AG09309 (cell line): Measurements from ENCODE around the gene COL18A1.

Source experiments
- DNase-seq: peaks from one replicate; pipeline ENCODE4 v3.0.0-alpha.2; 2010; ENCODE audit warnings: low read depth
- H3K4me3 ChIP-seq: 2 replicates; pipeline ENCODE4 v1.5.1; 2011; ENCODE audit warnings: mild to moderate bottlenecking, low read depth, low read length, moderate library complexity; ENCODE audit not compliant: control insufficient read depth
- TF ChIP-seq, protein P1 (sequence below): IDR thresholded peaks from 2 replicates; pipeline ENCODE4 v1.5.1; 2011; ENCODE audit warnings: mild to moderate bottlenecking, low read depth, low read length, inconsistent platforms; ENCODE audit not compliant: insufficient read depth, control insufficient read depth; ENCODE audit errors: missing control alignments

COL18A1 gene

DNA sequence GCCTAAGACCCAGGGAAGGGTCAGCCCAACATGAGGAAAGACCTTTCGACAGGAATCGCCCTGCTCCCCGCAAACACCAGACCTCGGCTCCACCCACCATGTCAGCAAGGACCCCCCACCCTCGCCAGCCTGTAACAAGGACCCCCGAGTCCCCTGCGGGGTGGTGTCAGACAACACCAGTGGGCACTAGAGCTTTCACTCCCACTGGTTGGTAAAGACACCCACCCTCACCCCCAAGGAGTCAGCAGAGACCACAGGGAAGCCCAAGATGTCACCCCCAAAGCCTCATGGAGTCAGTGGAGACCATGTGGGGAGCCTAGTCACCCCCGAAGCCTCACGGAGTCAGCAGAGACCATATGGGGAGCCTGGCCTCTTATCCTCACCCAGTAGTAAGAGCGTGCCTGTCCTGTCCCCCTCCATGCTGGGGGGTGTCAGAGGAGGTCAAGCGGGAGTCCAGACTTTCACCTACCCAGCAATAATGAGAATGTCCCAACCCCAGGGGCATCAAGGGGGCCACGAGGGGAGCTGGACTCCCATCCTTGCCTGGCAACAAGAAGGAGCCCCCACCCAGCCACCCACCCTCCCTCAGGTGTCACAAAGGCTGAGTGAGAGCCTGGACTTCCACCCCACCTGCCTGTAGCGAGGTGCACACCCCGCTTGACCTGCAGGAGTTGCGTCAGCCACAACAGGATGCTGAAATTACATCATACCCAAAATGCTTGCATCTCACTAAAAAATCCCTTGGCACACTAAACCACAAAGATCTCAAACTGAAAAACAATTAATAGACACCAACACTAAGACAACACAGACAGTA is 112.5 kb downstream of the COL18A1 start:
- TF ChIP-seq, protein P1, sequence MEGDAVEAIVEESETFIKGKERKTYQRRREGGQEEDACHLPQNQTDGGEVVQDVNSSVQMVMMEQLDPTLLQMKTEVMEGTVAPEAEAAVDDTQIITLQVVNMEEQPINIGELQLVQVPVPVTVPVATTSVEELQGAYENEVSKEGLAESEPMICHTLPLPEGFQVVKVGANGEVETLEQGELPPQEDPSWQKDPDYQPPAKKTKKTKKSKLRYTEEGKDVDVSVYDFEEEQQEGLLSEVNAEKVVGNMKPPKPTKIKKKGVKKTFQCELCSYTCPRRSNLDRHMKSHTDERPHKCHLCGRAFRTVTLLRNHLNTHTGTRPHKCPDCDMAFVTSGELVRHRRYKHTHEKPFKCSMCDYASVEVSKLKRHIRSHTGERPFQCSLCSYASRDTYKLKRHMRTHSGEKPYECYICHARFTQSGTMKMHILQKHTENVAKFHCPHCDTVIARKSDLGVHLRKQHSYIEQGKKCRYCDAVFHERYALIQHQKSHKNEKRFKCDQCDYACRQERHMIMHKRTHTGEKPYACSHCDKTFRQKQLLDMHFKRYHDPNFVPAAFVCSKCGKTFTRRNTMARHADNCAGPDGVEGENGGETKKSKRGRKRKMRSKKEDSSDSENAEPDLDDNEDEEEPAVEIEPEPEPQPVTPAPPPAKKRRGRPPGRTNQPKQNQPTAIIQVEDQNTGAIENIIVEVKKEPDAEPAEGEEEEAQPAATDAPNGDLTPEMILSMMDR: no peak
- no peak for DNase-seq
- no peak overlapping the region for H3K4me3 ChIP-seq

DNA sequence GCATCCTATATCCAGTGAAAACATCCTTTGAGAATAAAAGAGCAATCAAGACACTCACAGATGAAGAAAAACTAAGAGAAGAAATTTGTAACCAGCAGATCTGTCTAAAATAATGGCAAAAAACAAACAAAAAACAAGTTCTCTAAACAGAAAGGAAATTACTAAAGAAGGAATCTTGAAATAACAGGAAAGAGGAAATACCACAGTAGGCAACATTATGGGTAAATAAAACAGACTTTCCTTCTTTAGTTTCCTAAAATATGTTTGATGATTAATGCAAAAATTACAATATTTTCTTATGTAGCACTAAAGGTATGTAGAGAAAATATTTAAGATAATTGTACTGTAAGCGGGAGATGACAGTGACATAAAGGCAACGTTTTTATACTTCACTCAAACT is 113.8 kb downstream of the COL18A1 start:
- TF ChIP-seq, protein P1: no peak
- no peak overlapping the region for H3K4me3 ChIP-seq
- no peak for DNase-seq

DNA sequence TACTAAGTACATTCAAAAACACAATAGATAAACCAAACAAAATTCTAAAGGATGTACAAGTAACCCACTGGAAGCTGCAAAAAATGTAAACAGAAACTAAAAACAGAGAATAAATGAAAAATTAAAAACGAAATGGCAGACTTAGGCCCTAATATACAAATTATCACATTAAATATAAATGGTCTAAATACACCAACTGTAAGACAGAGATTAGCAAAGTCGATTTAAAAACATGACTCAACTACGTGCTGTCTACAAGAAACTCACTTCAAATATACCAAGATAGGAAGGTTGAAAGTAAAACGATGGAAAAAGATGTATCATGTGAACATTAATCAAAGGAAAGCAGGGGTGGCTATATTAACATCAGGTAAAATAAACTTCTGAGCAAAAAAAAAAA is 114.2 kb downstream of the COL18A1 start:
- H3K4me3 ChIP-seq: no peak overlapping the region
- DNase-seq: no peak
- TF ChIP-seq, protein P1: no peak

DNA sequence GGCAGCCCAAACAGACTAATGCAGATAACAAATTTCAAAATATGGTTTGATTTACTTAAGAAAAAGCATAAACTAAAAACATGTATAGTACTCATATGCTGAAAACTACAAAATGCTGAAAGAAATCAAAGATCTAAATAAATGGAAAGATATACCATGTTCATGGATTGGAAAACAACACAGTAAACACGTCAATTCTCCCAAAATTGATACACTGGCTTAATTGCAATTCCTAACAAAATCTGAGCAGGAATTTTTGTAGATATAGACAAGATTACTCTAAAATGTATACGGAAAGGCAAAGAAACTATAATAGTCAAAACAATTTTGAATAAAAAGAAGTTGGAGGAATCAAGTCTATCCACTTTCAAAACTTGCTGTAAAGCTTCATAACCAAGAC is 116.3 kb downstream of the COL18A1 start:
- H3K4me3 ChIP-seq: no peak overlapping the region
- no peak for DNase-seq
- TF ChIP-seq, protein P1: no peak

DNA sequence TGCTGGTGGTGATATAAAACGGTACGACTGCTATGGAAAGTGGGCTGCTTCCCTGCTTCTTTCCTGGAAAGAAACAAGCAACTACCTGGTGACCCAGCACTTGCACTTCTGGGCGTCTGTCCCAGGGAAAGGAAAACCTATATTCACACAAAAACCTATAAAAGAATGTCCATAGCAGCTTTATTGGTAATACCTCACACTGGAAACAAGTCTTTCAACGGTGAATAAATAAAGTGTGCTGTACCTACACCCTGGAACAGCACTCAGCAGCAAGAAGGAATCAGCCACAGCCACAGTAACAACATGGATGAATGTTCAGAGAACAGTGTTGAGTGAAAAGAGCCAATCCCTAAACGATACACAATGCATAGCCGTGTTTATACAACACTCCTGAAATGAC is 117.4 kb downstream of the COL18A1 start:
- TF ChIP-seq, protein P1: no peak
- no peak overlapping the region for H3K4me3 ChIP-seq
- no peak for DNase-seq

DNA sequence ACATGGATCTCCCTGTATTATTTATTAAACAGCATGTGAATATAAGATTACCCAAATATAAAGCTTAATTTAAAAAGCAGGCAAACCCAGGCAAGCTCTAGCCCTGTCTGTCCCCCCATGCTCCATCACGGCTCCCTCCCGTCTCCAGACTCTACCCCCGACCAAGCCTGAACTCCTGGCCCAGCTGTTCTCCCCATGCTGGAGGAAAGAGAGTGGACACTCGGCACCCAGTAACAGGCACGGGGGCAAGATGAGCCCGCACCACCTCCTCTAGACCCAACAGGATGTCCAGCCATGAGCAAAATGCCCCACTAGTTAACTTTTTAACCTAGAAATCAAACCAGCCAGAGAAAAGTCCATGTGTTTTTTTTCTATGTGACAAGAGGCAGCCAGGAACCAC is 118.0 kb downstream of the COL18A1 start:
- no peak for DNase-seq
- TF ChIP-seq, protein P1: no peak
- no peak overlapping the region for H3K4me3 ChIP-seq
